Activated CD4-positive, alpha-beta T cell treated with anti-CD3 and anti-CD28 coated beads, Interleukin-2, amount 50 U/mL, for 1 hour (primary cell): ENCODE measurements around the gene RNFT2.

Experiments
- DNase-seq: peaks from one replicate; pipeline ENCODE4 v3.0.0-alpha.2; 2020

The RNFT2 gene

DNA sequence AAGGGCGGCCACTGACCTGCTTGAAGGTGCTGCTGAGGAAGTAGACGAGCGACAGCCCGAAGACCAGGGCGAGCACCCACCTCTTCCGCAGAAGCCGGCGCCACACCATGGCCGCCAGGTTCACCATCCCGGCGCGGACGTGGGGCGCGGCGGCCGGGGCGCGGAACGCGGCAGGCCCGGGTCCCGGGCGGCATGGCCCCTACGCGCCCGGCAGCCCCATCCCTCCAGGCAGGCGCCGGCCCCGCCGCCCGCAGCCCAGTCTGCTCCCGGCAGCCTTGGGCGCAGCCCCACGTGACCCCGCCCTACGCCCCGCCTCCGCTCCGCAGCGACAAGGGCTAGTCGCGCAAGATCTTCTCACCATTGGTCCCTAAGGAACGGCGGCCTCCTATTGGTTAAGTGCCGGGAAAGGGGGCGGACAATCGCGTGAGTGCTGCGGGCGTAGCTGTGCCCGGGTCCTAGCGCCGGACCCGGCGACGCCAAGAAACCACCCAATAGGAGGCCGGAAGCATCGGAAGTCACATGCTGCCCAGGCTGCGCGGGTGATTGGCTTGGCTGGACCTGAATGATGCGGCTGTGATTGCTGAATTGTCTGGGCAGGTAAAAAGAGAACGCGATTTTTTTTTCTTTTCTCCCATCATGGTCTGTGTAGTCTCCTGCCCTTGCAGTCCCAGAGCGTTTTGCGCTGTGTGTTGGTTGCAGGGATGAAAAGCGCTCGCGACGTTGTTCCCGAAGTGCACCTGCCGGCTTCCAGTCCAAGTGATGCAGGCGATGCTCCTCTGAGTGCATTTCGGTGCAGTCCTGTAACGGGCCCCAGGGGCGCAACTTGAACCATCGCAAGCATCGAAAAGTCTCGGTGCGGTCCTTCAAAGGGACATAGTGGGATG lies at the start of gene RNFT2, which contains the start of gene SPRING1:
Gene RNFT2 (plus strand): TSS at position 542 of the 884 bp plus-strand sequence. CDS start 2,183 bp downstream, outside the sequence.
Gene SPRING1 (minus strand): TSS at position 296 of the 884 bp plus-strand sequence. CDS start 169 bp downstream, at position 127.
- peak; percentile 99 for DNase-seq

- no peak for DNase-seq
Observed at GRCh38 chr12:116689521-116689920, 48.6 kb upstream of the RNFT2 start.

GRCh38 chr12:116689979-116690744 lies 48.0 kb upstream of the RNFT2 start:
- no peak for DNase-seq

GRCh38 chr12:116691205-116691604 lies 46.9 kb upstream of the RNFT2 start:
- DNase-seq, result no peak

DNA sequence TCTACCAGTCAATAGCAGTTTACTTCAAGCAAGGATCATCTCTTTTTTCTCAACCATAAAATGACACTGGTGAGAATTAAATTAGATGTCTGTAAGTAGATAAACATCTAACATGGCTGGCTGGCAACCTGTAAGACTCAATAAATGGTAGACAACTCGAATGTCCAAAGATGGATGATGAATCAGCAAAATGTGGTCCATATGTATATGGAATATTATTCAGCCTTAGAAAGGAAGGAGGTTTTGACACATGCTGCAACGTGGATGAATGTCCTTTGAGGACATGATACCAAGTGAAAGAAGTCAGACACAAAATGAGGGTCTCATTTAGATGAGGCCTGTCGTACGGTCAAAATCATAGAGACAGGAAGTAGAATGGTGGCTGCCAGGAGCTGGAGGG lies 46.5 kb upstream of the RNFT2 start:
- no peak for DNase-seq

GRCh38 chr12:116692605-116693004 lies 45.5 kb upstream of the RNFT2 start:
- DNase-seq, result no peak

GRCh38 chr12:116693286-116694227 lies 44.6 kb upstream of the RNFT2 start:
- DNase-seq, result no peak

DNA sequence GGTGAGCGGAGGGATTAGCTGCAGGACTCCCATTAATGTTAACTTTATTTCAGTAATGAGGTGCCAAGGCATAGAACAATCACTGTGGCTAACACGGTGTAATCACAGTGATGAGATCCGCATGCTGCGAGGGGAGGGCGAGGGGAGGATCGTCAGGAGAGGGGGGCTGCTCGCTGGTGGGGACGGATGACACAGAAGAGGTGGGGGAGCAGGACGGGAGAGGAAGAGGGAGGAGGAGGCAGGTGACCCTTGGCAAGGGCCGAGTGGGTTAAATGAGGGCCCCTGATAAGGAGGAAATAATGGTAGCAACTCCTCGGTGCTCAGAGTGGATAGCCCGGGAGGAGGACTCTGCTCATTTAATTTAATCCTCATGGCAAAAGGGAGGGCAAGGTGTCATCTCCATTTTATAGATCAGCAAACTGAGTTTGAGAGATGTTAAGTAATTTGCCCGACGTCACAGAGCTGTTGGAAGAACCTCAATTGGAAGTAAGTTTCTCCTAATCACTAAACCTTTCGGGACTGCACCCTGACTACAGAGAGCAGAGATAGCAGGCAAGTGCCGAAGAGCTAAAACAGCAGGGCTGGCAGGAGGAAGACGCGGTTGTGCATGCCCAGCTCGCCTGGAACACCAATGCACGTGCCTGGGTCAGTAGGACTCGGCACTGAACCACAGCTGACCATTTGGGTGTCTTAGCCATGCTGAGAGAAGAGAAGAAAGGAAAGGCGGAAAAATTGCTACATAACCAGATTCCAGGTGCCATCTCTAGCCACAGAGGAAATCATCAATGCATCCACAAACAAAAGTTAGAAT lies 43.3 kb upstream of the RNFT2 start:
- no peak for DNase-seq

DNA sequence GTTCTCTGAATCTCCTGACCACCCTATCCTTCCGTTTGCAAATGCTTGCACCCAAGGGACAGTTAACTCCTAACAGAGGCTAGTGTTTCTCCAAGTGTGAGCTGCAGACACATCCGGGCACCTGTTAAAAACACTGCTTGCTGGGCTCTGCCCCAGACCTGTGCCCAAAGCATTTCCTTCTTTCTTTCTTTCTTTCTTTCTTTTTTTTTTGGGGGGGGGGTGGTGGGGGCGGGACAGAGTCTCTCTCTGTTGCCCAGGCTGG lies 42.7 kb upstream of the RNFT2 start:
- DNase-seq, result no peak

GRCh38 chr12:116697305-116697704 lies 40.8 kb upstream of the RNFT2 start:
- no peak for DNase-seq

GRCh38 chr12:116697716-116698115 lies 40.4 kb upstream of the RNFT2 start:
- DNase-seq, result no peak

GRCh38 chr12:116698116-116698515 lies 40.0 kb upstream of the RNFT2 start:
- DNase-seq, result no peak

- DNase-seq, result no peak
Observed at GRCh38 chr12:116698554-116699075, 39.5 kb upstream of the RNFT2 start.

DNA sequence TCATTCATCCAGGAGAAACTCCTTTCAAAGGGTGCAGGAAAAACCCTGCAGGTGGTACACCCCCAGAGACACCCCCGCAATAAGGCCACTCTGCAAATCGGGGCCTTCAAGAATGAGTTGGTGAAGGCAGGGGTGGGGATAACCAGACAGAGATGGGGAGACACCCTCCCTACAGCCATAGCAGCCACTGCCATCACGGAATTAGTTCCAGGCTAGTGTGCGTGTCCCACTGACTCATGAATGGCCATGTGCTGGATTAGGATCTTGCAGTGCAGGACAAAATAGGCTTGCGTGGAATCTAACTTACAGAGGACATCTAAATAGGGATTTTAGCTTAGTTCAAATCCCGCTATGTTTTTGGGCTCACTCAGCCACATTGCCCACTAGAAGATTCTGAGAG lies 38.0 kb upstream of the RNFT2 start:
- no peak for DNase-seq

DNA sequence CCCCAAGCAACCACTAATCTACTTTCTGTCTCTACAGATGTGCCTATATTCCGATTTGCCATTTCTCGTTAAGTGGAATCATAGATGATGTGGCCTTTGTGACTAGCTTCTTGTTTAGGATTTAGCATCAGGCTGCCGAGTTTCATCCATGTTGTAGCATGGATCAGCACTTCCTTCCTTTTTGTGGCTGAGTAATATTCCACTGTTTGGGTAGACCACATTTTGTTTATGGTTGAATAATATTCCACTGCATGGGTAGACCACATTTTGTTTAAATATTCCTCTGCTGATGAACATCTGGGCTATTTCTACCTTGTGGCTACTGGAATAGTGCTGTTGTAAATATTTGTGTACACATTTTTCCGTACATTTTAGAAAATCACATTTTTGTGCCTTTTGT lies 36.7 kb upstream of the RNFT2 start:
- no peak for DNase-seq

- peak; percentile 63 for DNase-seq
Observed at GRCh38 chr12:116703214-116703795, 34.8 kb upstream of the RNFT2 start.

DNA sequence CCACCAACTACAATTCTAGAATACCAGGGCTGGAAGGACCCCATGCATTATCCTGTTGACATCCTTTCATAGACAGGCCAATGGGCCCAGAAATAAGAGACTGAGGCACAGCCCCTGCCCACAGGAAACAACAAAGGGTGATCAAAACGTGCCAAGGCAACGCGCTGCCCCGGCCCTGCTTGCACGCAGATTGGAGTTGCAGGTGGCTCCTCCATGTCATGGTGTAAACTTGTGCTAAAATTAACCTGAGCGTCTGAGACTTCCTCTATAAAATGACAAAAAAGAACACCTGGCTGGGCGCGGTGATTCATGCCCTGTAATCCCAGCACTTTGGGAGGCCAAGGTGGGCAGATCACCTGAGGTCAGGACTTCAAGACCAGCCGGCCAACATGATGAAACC lies 30.4 kb upstream of the RNFT2 start:
- DNase-seq, result no peak

GRCh38 chr12:116708826-116709756 lies 29.0 kb upstream of the RNFT2 start:
- DNase-seq, result peak; percentile 47

DNA sequence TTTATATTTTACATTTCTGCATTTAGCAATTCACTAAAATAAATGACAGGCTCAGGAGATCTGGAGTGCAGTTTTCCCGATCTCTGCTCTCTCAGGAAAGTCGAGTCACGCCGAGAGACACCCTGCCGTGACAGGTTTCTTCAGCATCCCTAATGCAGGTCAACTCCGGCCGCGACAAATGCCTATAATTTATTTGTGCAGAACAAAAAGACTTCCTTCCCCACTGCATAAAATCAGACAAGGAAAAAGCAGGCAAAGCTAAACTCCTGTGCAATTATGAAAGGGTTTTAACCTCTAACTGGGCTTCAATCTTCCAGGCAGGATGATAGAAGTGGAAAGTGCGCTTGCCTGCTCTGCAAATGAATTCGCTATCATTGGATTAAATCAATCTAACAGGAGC lies 28.3 kb upstream of the RNFT2 start:
- no peak for DNase-seq
